Muscle of leg (tissue), 11 donors: ENCODE data around the gene ZNF444. TPM values are rescaled to one million over a fixed set of nuclear protein-coding genes. Genes with fewer than 3 reads are reported as not detected.
"Not testable (repeated sequence)": the region's sequence is repeated elsewhere in the genome, so short reads cannot be mapped to it uniquely, and the experiment has no call there.

Experiments used
- DNase-seq: peaks from one replicate; pipeline ENCODE4 v3.0.0; 2013
- H3K27ac ChIP-seq: one replicate; pipeline ENCODE4 v1.5.1; 2013; ENCODE audit warnings: mild to moderate bottlenecking, low read length, control low read depth
- H3K27me3 ChIP-seq: one replicate; pipeline ENCODE4 v1.6.1; 2013; ENCODE audit warnings: low read length; ENCODE audit not compliant: control insufficient read depth, insufficient read depth
- H3K36me3 ChIP-seq: one replicate; pipeline ENCODE4 v1.6.1; 2013; ENCODE audit warnings: low read length; ENCODE audit not compliant: control insufficient read depth, insufficient read depth
- H3K4me1 ChIP-seq: one replicate; pipeline ENCODE4 v1.6.1; 2013; ENCODE audit warnings: low read length; ENCODE audit not compliant: control insufficient read depth, insufficient read depth
- H3K4me3 ChIP-seq: one replicate; pipeline ENCODE4 v1.5.1; 2013; ENCODE audit warnings: low read length, control low read depth
- H3K9me3 ChIP-seq: replicated peaks from 2 replicates; pipeline ENCODE4 v1.6.1; 2013; ENCODE audit warnings: low read depth, low read length; ENCODE audit not compliant: control insufficient read depth
- WGBS: methylation state at CpG from one replicate; pipeline ENCODE4 v1.1.5; 2013; ENCODE audit warnings: missing lambda C conversion rate; ENCODE audit not compliant: insufficient coverage; 5-methylcytosine and 5-hydroxymethylcytosine counted together
- polyA plus RNA-seq, 8 donors: library from polyadenylated mRNA; unstranded; fragments of 120-200 nt; gene quantifications; one replicate each; pipeline versions ENCODE4 v1.2.1 to v1.2.3, GENCODE V29; 2013; ENCODE audit warnings: inconsistent platforms in 1 of 8, low replicate concordance in 1 of 8; ENCODE audit not compliant: insufficient read length in 8 of 8, insufficient read depth in 1 of 8
- total RNA-seq: library from RNA; stranded (reverse); fragments of 120-200 nt; gene quantifications from one replicate; pipeline ENCODE4 v1.2.4, GENCODE V29; 2013

Gene ZNF444
- total and polyA plus RNA-seq, 9 donors, result 10.5 to 26.2 (median 19.4) TPM

- Histone ChIP-seq H3K27ac (no peak overlapping the region), H3K36me3 (no peaks in the 10 kb centered on the region), H3K27me3 (peaks cover 11% of the 10 kb centered on the region), H3K9me3 (no peaks in the 10 kb centered on the region), H3K4me1 (no peaks in the 10 kb centered on the region), H3K4me3 (no peak overlapping the region)
- no peak for DNase-seq
- 6% methylated on average over 4 of the region's 9 CpGs for WGBS
Measured at GRCh38 chr19:56174086-56174485, 33.0 kb downstream of the ZNF444 start.

DNA sequence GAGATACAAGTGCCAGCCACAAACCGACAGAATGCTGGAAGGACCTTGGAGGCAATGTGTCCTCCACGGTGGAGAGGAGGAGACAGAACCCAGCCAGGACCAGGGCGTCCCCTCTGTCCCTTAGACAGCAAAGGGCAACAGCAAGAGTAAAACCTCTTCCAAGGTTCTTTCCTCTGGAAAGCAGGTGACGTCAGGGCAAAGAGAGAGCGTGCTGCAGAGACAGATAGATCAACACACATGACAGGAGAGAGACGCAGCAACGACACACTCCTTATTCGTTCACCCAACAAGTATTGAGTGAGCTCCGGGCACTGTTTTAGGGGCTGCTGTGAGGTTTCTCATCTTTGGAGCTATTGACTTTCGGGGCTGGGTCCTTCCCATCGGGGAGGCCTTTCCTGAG, 33.5 kb downstream of the ZNF444 start:
- H3K4me3 ChIP-seq, result no peak overlapping the region
- WGBS, result 50% methylated on average over 4 of the region's 11 CpGs
- H3K4me1 ChIP-seq, result no peaks in the 10 kb centered on the region
- DNase-seq, result no peak
- no peaks in the 10 kb centered on the region for H3K36me3 ChIP-seq
- H3K27ac ChIP-seq, result no peak overlapping the region
- no peaks in the 10 kb centered on the region for H3K9me3 ChIP-seq
- peaks cover 11% of the 10 kb centered on the region for H3K27me3 ChIP-seq

- not testable (repeated sequence) for H3K9me3 ChIP-seq, H3K27ac ChIP-seq, H3K4me3 ChIP-seq, H3K36me3 ChIP-seq, DNase-seq, H3K4me1 ChIP-seq
- WGBS, result 39% methylated on average over 11 of the region's 15 CpGs
- H3K27me3 ChIP-seq, result peaks cover 11% of the 10 kb centered on the region
Measured at GRCh38 chr19:56175861-56176307, 34.8 kb downstream of the ZNF444 start, which contains the start of gene GALP. TSS of gene GALP (plus strand) at chr19:56176008. CDS start at chr19:56177109, 1,101 bp downstream.

- H3K27ac ChIP-seq, H3K4me1 ChIP-seq, H3K36me3 ChIP-seq, H3K9me3 ChIP-seq, H3K4me3 ChIP-seq, DNase-seq: not testable (repeated sequence)
- WGBS, result 75% methylated on average over 9 of the region's 11 CpGs
- peaks cover 11% of the 10 kb centered on the region for H3K27me3 ChIP-seq
Measured at GRCh38 chr19:56176310-56176709, 35.2 kb downstream of the ZNF444 start.

GRCh38 chr19:56176881-56177280, 35.8 kb downstream of the ZNF444 start:
- H3K4me1 ChIP-seq, result no peaks in the 10 kb centered on the region
- H3K27me3 ChIP-seq, result peaks cover 11% of the 10 kb centered on the region
- no peak overlapping the region for H3K4me3 ChIP-seq
- no peak for DNase-seq
- no peaks in the 10 kb centered on the region for H3K36me3 ChIP-seq
- H3K9me3 ChIP-seq, result no peaks in the 10 kb centered on the region
- H3K27ac ChIP-seq, result no peak overlapping the region
- WGBS, result 76% methylated on average over 12 of the region's 18 CpGs

GRCh38 chr19:56177564-56178243, 36.6 kb downstream of the ZNF444 start:
- peaks cover 14% of the 10 kb centered on the region for H3K27me3 ChIP-seq
- no peaks in the 10 kb centered on the region for H3K9me3 ChIP-seq
- WGBS, result 69% methylated on average over 3 of the region's 11 CpGs
- no peak overlapping the region for H3K27ac ChIP-seq
- H3K36me3 ChIP-seq, result no peaks in the 10 kb centered on the region
- no peak overlapping the region for H3K4me3 ChIP-seq
- H3K4me1 ChIP-seq, result no peaks in the 10 kb centered on the region
- no peak for DNase-seq

DNA sequence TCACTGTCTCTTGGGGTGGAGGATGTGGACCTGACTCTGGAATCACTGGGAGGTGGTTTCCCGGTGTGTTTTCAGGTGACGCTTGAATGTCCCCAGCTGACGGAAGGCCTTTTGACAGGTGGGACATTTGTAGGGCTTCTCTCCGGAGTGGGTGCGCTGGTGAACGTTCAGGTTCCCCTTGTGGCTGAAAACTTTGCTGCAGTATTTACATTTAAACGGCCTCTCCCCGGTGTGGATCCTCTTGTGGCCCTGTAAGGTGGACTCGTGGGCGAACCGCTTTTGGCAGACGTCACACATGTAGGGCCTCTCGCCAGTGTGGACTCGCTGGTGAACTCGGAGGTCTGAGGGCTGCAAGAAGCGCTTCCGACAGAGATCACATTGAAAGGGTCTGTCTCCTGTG, 48.7 kb downstream of the ZNF444 start:
- H3K36me3 ChIP-seq, result no peaks in the 10 kb centered on the region
- no peaks in the 10 kb centered on the region for H3K27me3 ChIP-seq
- DNase-seq, result no peak
- WGBS, result 68% methylated on average over 14 of the region's 17 CpGs
- no peaks in the 10 kb centered on the region for H3K9me3 ChIP-seq
- H3K4me1 ChIP-seq, result no peaks in the 10 kb centered on the region
- H3K27ac ChIP-seq, result no peak overlapping the region
- no peak overlapping the region for H3K4me3 ChIP-seq

- Histone ChIP-seq H3K9me3 (no peaks in the 10 kb centered on the region), H3K27ac (no peak overlapping the region), H3K36me3 (no peaks in the 10 kb centered on the region), H3K4me3 (no peak overlapping the region), H3K4me1 (no peaks in the 10 kb centered on the region), H3K27me3 (no peaks in the 10 kb centered on the region)
- no peak for DNase-seq
- 68% methylated on average over 5 of the region's 7 CpGs for WGBS
Measured at GRCh38 chr19:56191115-56191514, 50.0 kb downstream of the ZNF444 start.

DNA sequence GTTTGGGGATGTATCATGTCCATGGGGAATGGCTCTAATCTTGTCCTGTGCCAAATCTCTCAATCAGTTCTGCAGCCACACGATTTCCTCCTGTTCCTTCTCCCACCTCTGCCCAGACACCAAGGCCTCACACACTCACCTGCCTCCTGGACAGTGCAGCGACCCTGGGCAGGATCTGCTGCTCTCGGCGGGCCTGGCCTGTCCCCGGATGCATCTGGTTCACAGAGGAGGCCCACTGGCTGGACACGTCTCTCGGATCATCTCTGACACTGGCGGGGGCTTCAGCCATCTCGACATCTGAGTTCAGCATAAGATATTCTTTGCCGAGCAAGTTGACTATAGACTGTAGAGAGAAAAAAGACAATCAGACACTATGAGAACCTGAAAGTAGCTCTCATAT, 50.6 kb downstream of the ZNF444 start:
- no peak for DNase-seq
- Histone ChIP-seq H3K36me3 (no peaks in the 10 kb centered on the region), H3K27ac (no peak overlapping the region), H3K4me3 (no peak overlapping the region), H3K4me1 (no peaks in the 10 kb centered on the region), H3K27me3 (no peaks in the 10 kb centered on the region), H3K9me3 (no peaks in the 10 kb centered on the region)
- 83% methylated on average over 5 of the region's 10 CpGs for WGBS

- no peak overlapping the region for H3K27ac ChIP-seq
- no peaks in the 10 kb centered on the region for H3K9me3 ChIP-seq
- no peaks in the 10 kb centered on the region for H3K4me1 ChIP-seq
- no peaks in the 10 kb centered on the region for H3K36me3 ChIP-seq
- no peaks in the 10 kb centered on the region for H3K27me3 ChIP-seq
- DNase-seq, result no peak
- 100% methylated on average over 2 of the region's 12 CpGs for WGBS
- no peak overlapping the region for H3K4me3 ChIP-seq
Measured at GRCh38 chr19:56193981-56194640, 53.0 kb downstream of the ZNF444 start.
